Measurements from ENCODE around the gene DAD1.
A peak's percentile ranks its signal among the peaks of the same experiment; 100 is the strongest.
"Not testable (repeated sequence)": the region's sequence is repeated elsewhere in the genome, so short reads cannot be mapped to it uniquely, and the experiment has no call there.

The DAD1 gene

DNA sequence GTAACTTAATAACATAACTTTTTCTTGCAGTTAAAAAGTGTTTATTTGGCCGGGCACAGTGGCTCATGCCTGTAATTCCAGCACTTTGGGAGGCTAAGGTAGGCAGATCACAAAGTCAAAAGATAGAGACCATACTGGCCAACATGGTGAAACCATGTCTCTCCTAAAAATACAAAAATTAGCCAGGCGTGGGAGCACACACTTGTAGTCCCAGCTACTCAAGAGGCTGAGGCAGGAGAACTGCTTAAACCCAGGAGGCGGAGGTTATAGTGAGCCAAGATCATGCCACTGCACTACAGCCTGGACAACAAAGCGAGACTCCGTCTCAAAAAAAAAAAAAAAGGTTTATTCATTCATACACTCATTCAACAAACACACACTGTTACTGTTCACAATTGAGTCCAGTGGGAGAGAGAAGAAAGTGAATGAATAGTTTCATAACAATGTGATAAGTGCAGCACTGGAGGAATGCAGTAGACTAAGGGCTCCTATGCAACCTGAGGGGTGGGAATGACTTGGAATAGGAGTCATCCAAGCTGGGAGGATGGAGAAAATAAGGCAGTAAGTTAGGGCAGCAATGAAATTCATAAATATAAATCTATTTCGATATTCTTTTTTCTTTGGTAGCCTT, 19.8 kb downstream of the DAD1 start:
- no peak for DNase-seq (ENCODE audit: low read depth in 3 of 3)

- DNase-seq (ENCODE audit: low read depth in 3 of 3) = no peak
Measured at GRCh38 chr14:22567437-22567836, 21.6 kb downstream of the DAD1 start.

- DNase-seq (ENCODE audit: low read depth in 3 of 3) = no peak
Measured at GRCh38 chr14:22566845-22567244, 22.2 kb downstream of the DAD1 start.

GRCh38 chr14:22566266-22566665, 22.8 kb downstream of the DAD1 start:
- not testable (repeated sequence) for DNase-seq (ENCODE audit: low read depth in 3 of 3)

- no peak for DNase-seq (ENCODE audit: low read depth in 3 of 3)
Measured at GRCh38 chr14:22565391-22565945, 23.6 kb downstream of the DAD1 start.

DNA sequence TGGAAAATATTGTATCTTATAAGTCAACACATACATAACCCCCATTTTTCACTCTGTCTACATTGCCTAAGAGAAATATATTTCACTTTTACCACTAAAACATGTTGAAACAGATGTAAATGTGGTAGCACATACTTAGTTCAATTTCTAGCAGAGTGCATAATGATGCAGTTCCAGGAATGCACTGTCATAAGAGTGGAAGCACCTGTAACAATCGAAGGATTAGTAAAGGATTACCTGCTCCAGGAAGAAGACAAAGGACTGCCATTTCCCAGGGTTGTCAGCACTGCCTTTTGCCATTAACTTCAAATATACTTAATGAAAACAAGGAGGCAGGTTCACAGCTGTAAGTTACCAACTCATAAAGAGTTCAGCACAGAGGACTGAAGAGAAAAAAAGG, 24.6 kb downstream of the DAD1 start:
- no peak for DNase-seq (ENCODE audit: low read depth in 3 of 3)

- DNase-seq (ENCODE audit: low read depth in 3 of 3) = no peak
Measured at GRCh38 chr14:22563987-22564386, 25.0 kb downstream of the DAD1 start.

DNA sequence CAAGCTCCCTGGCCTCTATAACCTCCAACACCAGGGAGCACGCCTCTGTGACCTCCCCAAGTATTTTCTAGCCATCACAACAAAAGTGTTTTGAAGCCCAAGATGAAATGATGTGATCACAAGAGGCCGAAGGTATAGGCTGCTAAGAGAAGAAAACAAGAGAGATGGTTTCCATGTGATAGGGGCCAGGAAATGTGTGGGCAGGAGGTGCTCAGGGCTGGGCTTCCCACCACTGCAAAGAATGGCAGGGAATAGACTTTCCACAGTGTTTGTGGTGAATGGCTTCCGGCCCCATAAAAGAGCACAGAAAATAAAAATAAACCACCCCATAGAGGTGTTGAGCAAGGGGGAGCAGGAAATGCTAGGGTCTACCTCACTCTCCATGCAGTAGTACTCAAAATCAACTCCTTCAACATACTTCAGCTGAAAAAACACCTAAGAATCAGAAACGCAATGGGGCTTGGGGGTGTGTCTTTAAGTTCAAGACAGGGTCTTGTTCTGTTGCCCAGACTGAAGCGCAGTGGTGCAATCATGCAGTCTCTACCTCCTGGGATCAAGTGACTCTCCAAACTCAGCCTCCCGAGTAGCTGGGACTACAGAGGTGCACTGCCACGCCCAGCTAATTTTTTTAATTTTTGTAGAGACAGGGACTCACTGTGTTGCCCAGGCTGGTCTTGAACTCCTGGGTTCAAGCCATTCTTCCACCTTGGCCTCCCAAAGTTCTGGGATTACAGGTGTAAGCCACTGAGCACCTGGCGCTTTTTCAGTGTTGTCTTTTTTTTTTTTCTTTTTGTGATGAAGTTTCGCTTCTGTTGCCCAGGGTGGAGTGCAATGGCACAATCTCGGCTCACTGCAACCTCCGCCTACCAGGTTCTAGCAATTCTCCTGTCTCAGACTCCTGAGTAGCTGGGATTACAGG, 27.1 kb downstream of the DAD1 start:
- DNase-seq (ENCODE audit: low read depth in 3 of 3) = peak in 2 of 3 experiments; percentile 52 to 64

DNA sequence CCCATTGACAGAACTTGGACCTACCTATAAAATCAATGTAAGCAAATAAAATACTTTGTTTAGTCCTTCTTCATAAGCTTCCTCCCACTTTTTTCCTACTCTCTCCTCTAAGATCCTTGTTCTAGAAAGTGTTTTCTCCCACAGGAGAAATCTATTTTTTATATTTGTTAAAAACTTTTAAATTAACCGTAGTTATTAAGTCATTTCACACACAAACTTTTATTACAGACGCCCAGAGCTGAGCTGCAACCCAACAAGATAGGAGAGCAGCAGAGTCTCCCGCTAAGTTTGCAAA, 27.7 kb downstream of the DAD1 start:
- DNase-seq (ENCODE audit: low read depth in 3 of 3) = no peak

- no peak for DNase-seq (ENCODE audit: low read depth in 3 of 3)
Measured at GRCh38 chr14:22560662-22561365, 28.2 kb downstream of the DAD1 start.

DNA sequence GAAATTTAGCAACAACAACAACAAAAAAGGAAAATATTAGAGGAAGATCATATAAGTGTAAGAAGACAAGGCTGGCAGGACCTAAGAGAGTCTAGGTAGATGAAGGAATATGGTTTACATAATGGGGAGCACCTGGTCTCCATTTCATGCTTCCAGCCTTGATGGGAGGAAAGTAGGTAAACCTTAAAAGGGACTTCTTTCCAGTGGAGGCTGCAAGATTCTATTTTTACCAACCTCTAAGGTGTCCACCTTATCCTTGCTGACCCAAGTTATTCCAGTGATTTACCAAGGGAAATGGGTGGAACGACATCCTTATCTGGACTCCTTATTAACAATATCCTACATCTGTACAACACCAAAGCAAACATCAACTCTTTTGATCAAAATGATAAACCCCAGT, 30.0 kb downstream of the DAD1 start:
- no peak for DNase-seq (ENCODE audit: low read depth in 3 of 3)

GRCh38 chr14:22558221-22558913, 30.7 kb downstream of the DAD1 start:
- no peak for DNase-seq (ENCODE audit: low read depth in 3 of 3)

DNA sequence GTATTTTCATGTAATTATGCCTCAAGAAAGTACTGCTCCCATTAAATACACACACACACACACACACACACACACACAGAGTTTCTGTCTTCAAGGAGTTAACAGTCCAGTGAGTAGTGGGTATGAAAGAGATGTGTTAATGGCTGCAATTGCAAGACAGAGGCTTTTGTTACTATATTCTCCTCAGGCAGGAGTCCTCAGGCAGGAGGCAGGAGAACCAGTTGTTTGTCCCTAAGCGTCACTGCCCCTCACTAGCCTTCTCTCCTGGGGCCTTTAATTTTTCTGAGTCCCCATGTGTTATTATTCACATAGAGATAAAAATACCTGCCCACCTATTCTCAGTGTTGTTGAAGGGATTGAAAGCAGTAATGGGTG, 31.2 kb downstream of the DAD1 start:
- no peak for DNase-seq (ENCODE audit: low read depth in 3 of 3)

GRCh38 chr14:22556990-22557623, 31.9 kb downstream of the DAD1 start:
- DNase-seq (ENCODE audit: low read depth in 3 of 3) = peak; percentile 86 to 98 (median 90)

GRCh38 chr14:22556021-22556989, 32.7 kb downstream of the DAD1 start:
- peak; percentile 83 to 95 (median 92) for DNase-seq (ENCODE audit: low read depth in 3 of 3)

DNA sequence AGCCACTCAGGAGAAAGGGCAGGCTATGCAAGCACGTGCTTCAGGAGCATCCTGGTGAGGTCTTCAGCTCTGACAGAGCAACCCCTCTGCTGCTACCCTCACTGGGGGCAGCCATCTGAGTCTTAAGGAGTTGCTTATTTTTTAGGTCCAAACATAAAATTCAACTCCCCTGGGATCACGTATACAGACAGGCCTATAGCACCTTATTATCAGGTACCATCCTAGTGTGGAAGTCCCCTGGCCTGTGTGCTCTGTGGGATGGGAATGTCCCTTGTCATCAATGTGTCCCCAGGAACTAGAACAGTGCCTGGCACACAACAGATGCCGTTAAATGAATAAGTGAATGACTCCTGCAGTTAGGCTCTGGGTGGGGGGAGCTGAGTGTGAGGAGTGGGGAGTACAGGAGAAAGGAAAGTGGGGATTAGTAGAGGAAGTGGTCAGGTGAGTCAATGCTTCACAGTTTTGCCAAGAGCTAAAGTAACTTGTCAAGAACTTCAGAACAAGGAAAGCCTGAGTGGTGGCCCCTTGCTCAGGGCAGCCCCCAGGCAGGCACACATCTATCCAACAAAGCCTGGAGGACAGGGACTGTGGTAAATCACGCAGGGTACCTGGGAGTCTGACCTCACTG, 33.5 kb downstream of the DAD1 start:
- peak in 2 of 3 experiments; percentile 53 to 54 for DNase-seq (ENCODE audit: low read depth in 3 of 3)

- DNase-seq (ENCODE audit: low read depth in 3 of 3) = no peak
Measured at GRCh38 chr14:22554498-22555383, 34.3 kb downstream of the DAD1 start.

GRCh38 chr14:22553861-22554497, 35.0 kb downstream of the DAD1 start:
- not testable (repeated sequence) for DNase-seq (ENCODE audit: low read depth in 3 of 3)

Measured in stimulated activated CD4-positive, alpha-beta T cell treated with anti-CD3 and anti-CD28 coated beads, TNF-alpha, amount 100 ng/mL, for 4 hours (primary cell).